H1 (cell line): ENCODE results near the gene ALPL. TPM values are rescaled to one million over a fixed set of nuclear protein-coding genes. Genes with fewer than 3 reads are reported as not detected.

Experiments used
- CTCF ChIA-PET: fragments of 300-600 bp; sonication (Branson Sonifier 250); formaldehyde crosslinking; loops from one replicate; lab custom pipeline; 2021; ENCODE audit not compliant: partially characterized antibody; lab: Charles Lee
- POLR2A ChIA-PET: fragments of 300-600 bp; sonication (Branson Sonifier 250); formaldehyde crosslinking; loops from one replicate; lab custom pipeline; 2021; ENCODE audit warnings: inconsistent platforms; ENCODE audit not compliant: partially characterized antibody; lab: Charles Lee
- DNase-seq, 2 experiments: peaks; one replicate each; pipeline versions ENCODE4 v3.0.0 to v3.0.0-alpha.2; 2010 to 2022; ENCODE audit warnings: low spot score in 2 of 2, low read depth in 1 of 2, mixed read lengths in 1 of 2
- FAIRE-seq: peaks from 2 replicates; lab custom pipeline; 2011; peaks lifted over from hg19 to GRCh38; lab: Jason Lieb, UNC
- H2AFZ ChIP-seq: 2 replicates; pipeline ENCODE4 v1.8.1; 2012; ENCODE audit warnings: low read length, inconsistent platforms
- H2AK5ac ChIP-seq: 2 replicates; pipeline ENCODE4 v1.6.1; 2013; ENCODE audit warnings: low read depth, low read length
- H2BK120ac ChIP-seq: replicated peaks from 2 replicates; pipeline ENCODE3; 2013; ENCODE audit warnings: low read depth, low read length, inconsistent platforms
- H2BK12ac ChIP-seq: 2 replicates; pipeline ENCODE4 v1.6.1; 2013; ENCODE audit warnings: low read depth, low read length
- H2BK15ac ChIP-seq: 2 replicates; pipeline ENCODE4 v1.6.1; 2013; ENCODE audit warnings: low read length
- H2BK20ac ChIP-seq: 2 replicates; pipeline ENCODE4 v1.6.1; 2013; ENCODE audit warnings: low read length
- H2BK5ac ChIP-seq: 2 replicates; pipeline ENCODE4 v1.6.1; 2013; ENCODE audit warnings: low read depth, low read length
- H3K14ac ChIP-seq: 2 replicates; pipeline ENCODE4 v1.6.1; 2013; ENCODE audit warnings: inconsistent platforms; ENCODE audit not compliant: insufficient read length
- H3K18ac ChIP-seq: 2 replicates; pipeline ENCODE4 v1.6.1; 2013; ENCODE audit warnings: low read length; ENCODE audit errors: extremely low read depth
- H3K23ac ChIP-seq: 2 replicates; pipeline ENCODE4 v1.6.1; 2013; ENCODE audit warnings: inconsistent platforms; ENCODE audit not compliant: insufficient read length
- H3K23me2 ChIP-seq: 2 replicates; pipeline ENCODE4 v1.6.1; 2013; ENCODE audit warnings: low read depth, low read length
- H3K27ac ChIP-seq: 2 replicates; pipeline ENCODE4 v1.6.1; 2011; ENCODE audit warnings: low read depth, low read length, inconsistent platforms
- H3K27me3 ChIP-seq, 4 experiments: replicated peaks in 1 of 4; 1 replicate in 1 of 4; 2 replicates in 3 of 4; pipeline versions ENCODE4 v1.6.1 to v1.8.1; 2011 to 2013; ENCODE audit warnings: low read length in 3 of 4, mild to moderate bottlenecking in 3 of 4, inconsistent platforms in 2 of 4, mixed read lengths in 2 of 4, moderate library complexity in 1 of 4; ENCODE audit not compliant: control insufficient read depth in 3 of 4, insufficient read depth in 3 of 4; ENCODE audit errors: extremely low read depth in 1 of 4
- H3K36me3 ChIP-seq, 4 experiments: 2 replicates each; pipeline versions ENCODE4 v1.6.1 to v1.8.1; 2011 to 2013; ENCODE audit warnings: mild to moderate bottlenecking in 4 of 4, low read length in 3 of 4, moderate library complexity in 2 of 4, control low read depth in 1 of 4, inconsistent platforms in 1 of 4; ENCODE audit not compliant: insufficient read depth in 4 of 4, control insufficient read depth in 2 of 4
- H3K4ac ChIP-seq: replicated peaks from 2 replicates; pipeline ENCODE3; 2013; ENCODE audit warnings: low read length, low read depth, mixed read lengths, inconsistent platforms; ENCODE audit not compliant: insufficient read length
- H3K4me1 ChIP-seq, 4 experiments: replicated peaks in 1 of 4; 1 replicate in 1 of 4; 2 replicates in 3 of 4; pipeline versions ENCODE4 v1.6.1 to v1.8.1; 2011 to 2013; ENCODE audit warnings: low read length in 3 of 4, inconsistent platforms in 2 of 4, mixed read lengths in 1 of 4; ENCODE audit not compliant: insufficient read depth in 4 of 4, control insufficient read depth in 3 of 4
- H3K4me2 ChIP-seq, 2 experiments: 2 replicates each; pipeline versions ENCODE4 v1.6.1 to v1.8.1; 2011 to 2013; ENCODE audit warnings: low read depth in 2 of 2, low read length in 2 of 2, control low read depth in 1 of 2, inconsistent platforms in 1 of 2, mild to moderate bottlenecking in 1 of 2; ENCODE audit not compliant: insufficient read depth in 1 of 2
- H3K4me3 ChIP-seq, 4 experiments: fragments of 200-600, 300-600 bp in 1 of 4; sonication (generic), shearing (Covaris generic), sonication (Bioruptor Twin) in 1 of 4; 2 replicates each; pipeline versions ENCODE4 v1.5.1 to v1.8.1; 2011 to 2016; ENCODE audit warnings: low read length in 4 of 4, low read depth in 3 of 4, control low read depth in 2 of 4, inconsistent platforms in 2 of 4, mild to moderate bottlenecking in 2 of 4, mixed read lengths in 1 of 4, moderate library complexity in 1 of 4; ENCODE audit not compliant: insufficient read depth in 2 of 4; ENCODE audit errors: extremely low read depth in 1 of 4
- H3K56ac ChIP-seq: replicated peaks from 2 replicates; pipeline ENCODE3; 2013; ENCODE audit warnings: low read depth, mild to moderate bottlenecking, mixed read lengths, low read length, inconsistent platforms; ENCODE audit not compliant: insufficient read length
- H3K79me1 ChIP-seq: 2 replicates; pipeline ENCODE4 v1.6.1; 2013; ENCODE audit warnings: low read depth, low read length, control low read depth
- H3K79me2 ChIP-seq, 2 experiments: 2 replicates each; pipeline versions ENCODE4 v1.6.1 to v1.8.1; 2012 to 2013; ENCODE audit warnings: low read length in 2 of 2, mild to moderate bottlenecking in 2 of 2, inconsistent platforms in 1 of 2; ENCODE audit not compliant: insufficient read depth in 2 of 2, control insufficient read depth in 1 of 2
- H3K9ac ChIP-seq, 4 experiments: replicated peaks in 1 of 4; 1 replicate in 1 of 4; 2 replicates in 3 of 4; pipeline versions ENCODE4 v1.6.1 to v1.8.1; 2011 to 2013; ENCODE audit warnings: low read depth in 3 of 4, low read length in 3 of 4, control low read depth in 2 of 4, mild to moderate bottlenecking in 2 of 4, moderate library complexity in 2 of 4, inconsistent platforms in 1 of 4; ENCODE audit errors: extremely low read depth in 1 of 4
- H3K9me3 ChIP-seq, 2 experiments: 2 replicates each; pipeline versions ENCODE4 v1.6.1 to v1.8.1; 2012 to 2013; ENCODE audit warnings: mild to moderate bottlenecking in 2 of 2, moderate library complexity in 2 of 2, control low read depth in 1 of 2, inconsistent platforms in 1 of 2, low read depth in 1 of 2, low read length in 1 of 2, mixed read lengths in 1 of 2; ENCODE audit not compliant: insufficient read depth in 2 of 2
- H4K20me1 ChIP-seq, 2 experiments: replicated peaks in 1 of 2; 2 replicates each; pipeline versions ENCODE3 to v1.8.1; 2011 to 2013; ENCODE audit warnings: inconsistent platforms in 2 of 2, low read length in 2 of 2, mild to moderate bottlenecking in 1 of 2; ENCODE audit not compliant: insufficient read depth in 2 of 2, control insufficient read depth in 1 of 2
- H4K5ac ChIP-seq: 2 replicates; pipeline ENCODE4 v1.6.1; 2013; ENCODE audit warnings: low read length, low read depth, mixed read lengths, inconsistent platforms; ENCODE audit not compliant: insufficient read length
- H4K8ac ChIP-seq: 2 replicates; pipeline ENCODE4 v1.8.0; 2013; ENCODE audit warnings: mild to moderate bottlenecking, moderate library complexity, low read length, inconsistent platforms; ENCODE audit not compliant: insufficient read depth; ENCODE audit errors: extremely low read depth
- H4K91ac ChIP-seq: replicated peaks from 2 replicates; pipeline ENCODE3; 2013; ENCODE audit warnings: low read length, mixed read lengths, inconsistent platforms; ENCODE audit not compliant: insufficient read length
- BACH1 ChIP-seq: IDR thresholded peaks from 2 replicates; pipeline ENCODE4 v1.6.1; 2012; ENCODE audit warnings: low read length, improper control_type of control experiment
- EP300 ChIP-seq, 2 experiments: IDR thresholded peaks; 1 replicate in 1 of 2; 2 replicates in 1 of 2; pipeline ENCODE4 v1.6.1; 2011 to 2012; ENCODE audit warnings: low read depth in 2 of 2, low read length in 2 of 2, mild to moderate bottlenecking in 2 of 2, borderline replicate concordance in 1 of 2, inconsistent platforms in 1 of 2, moderate library complexity in 1 of 2
- HDAC2 ChIP-seq, 2 experiments: fragments of 300-600 bp in 1 of 2; sonication (generic) in 1 of 2; IDR thresholded peaks; 2 replicates each; pipeline ENCODE4 v1.6.1; 2011 to 2012; ENCODE audit warnings: low read depth in 2 of 2, low read length in 2 of 2, mild to moderate bottlenecking in 2 of 2, moderate library complexity in 2 of 2, borderline replicate concordance in 1 of 2, inconsistent platforms in 1 of 2
- KDM4A ChIP-seq: IDR thresholded peaks from one replicate; pipeline ENCODE4 v1.7.1; 2012; ENCODE audit warnings: low read depth, mild to moderate bottlenecking, moderate library complexity, low read length, inconsistent platforms; ENCODE audit not compliant: severe bottlenecking
- NRF1 ChIP-seq: IDR thresholded peaks from 2 replicates; pipeline ENCODE4 v1.6.1; 2011; ENCODE audit warnings: mild to moderate bottlenecking, low read depth, low read length, improper control_type of control experiment
- PHF8 ChIP-seq: fragments of 200-600 bp; sonication (generic); conservative IDR thresholded peaks from 2 replicates; pipeline ENCODE4 v1.7.1; 2012; ENCODE audit warnings: low read depth, mild to moderate bottlenecking, inconsistent platforms, low read length, moderate library complexity
- RNF2 ChIP-seq: fragments of 200-900, 300-1000 bp; sonication (generic); IDR thresholded peaks from 2 replicates; pipeline ENCODE4 v1.7.1; 2016; ENCODE audit warnings: borderline replicate concordance, low read depth, mild to moderate bottlenecking, antibody characterized with exemption, low read length; ENCODE audit not compliant: poor library complexity, severe bottlenecking; ENCODE audit errors: missing control alignments
- SAP30 ChIP-seq: fragments of 300-600 bp; sonication (generic); IDR thresholded peaks from 2 replicates; pipeline ENCODE4 v1.7.1; 2012; ENCODE audit warnings: low read length, moderate library complexity, mild to moderate bottlenecking, inconsistent platforms; ENCODE audit not compliant: insufficient read depth, insufficient replicate concordance
- SP4 ChIP-seq: IDR thresholded peaks from 2 replicates; pipeline ENCODE4 v1.6.1; 2012; ENCODE audit warnings: low read length, inconsistent platforms
- TAF7 ChIP-seq: optimal IDR thresholded peaks from 2 replicates; pipeline ENCODE3; 2011; ENCODE audit warnings: low read depth, mild to moderate bottlenecking, inconsistent platforms, low read length, moderate library complexity, borderline replicate concordance
- TBP ChIP-seq: IDR thresholded peaks from 2 replicates; pipeline ENCODE4 v1.6.1; 2011; ENCODE audit warnings: low read depth, low read length, improper control_type of control experiment
- WGBS, 2 experiments: shearing (Covaris generic) in 1 of 2; methylation state at CpG; one replicate each; pipeline versions ENCODE4 v1.1.6 to v1.1.7; 2013 to 2015; ENCODE audit warnings: low lambda C conversion rate in 2 of 2, mixed read lengths in 2 of 2, inconsistent platforms in 1 of 2, low coverage in 1 of 2, missing lambda C conversion rate in 1 of 2; ENCODE audit not compliant: insufficient replicate concordance in 2 of 2, insufficient coverage in 1 of 2, insufficient read length in 1 of 2; ENCODE audit errors: extremely low coverage in 1 of 2, missing lambda C conversion rate in 1 of 2; 5-methylcytosine and 5-hydroxymethylcytosine counted together
- polyA plus RNA-seq, 7 experiments: library from polyadenylated mRNA; depleted of rRNA in 3 of 7; stranded (reverse) in 5 of 7; unstranded in 2 of 7; fragments of >200 nt in 5 of 7; fragments of 200-250 nt in 2 of 7; gene quantifications; 1 replicate in 5 of 7; 2 replicates in 1 of 7; 4 replicates in 1 of 7; pipeline versions ENCODE4 v1.2.1 to v1.2.3, GENCODE V29; 2011 to 2013; ENCODE audit warnings: missing spikeins in 2 of 7, mixed read lengths in 2 of 7
- total RNA-seq: library from RNA; stranded (reverse); fragmentation: NEBNext Ultra II Directional; extraction: Animal tissue kit (Norgen Biotek cat#: 25700); gene quantifications from 2 replicates; pipeline ENCODE4 v1.2.1, GENCODE V29; 2021
- TF ChIP-seq, protein P1 (sequence below): IDR thresholded peaks from 2 replicates; pipeline ENCODE4 v1.6.1; 2012; ENCODE audit warnings: inconsistent platforms

The ALPL gene
- total and polyA plus RNA-seq, 2 of the 8 experiments (the other 6 are each of a cell fraction or from before 2014, with no cell fraction given) = 175 to 362 TPM

DNA sequence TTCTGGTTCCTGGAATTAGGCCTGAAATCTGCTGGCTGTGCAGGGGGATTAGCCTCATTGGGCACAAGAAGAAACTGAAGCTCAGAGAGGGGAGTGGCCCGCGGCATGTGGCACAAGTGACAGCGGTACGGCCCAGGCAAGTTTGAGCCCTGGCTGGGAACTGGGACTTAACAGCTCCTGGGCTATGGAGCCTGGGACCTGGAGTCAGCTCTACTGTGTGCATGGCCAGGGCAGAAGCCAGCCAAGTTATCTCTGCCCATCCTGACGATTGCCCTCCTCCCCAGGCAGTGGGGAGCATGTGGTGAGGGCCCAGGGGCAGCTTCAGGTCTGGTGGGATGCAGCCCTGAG lies 61.3 kb downstream of the ALPL start:
- no peak overlapping the region for H2BK5ac ChIP-seq
- no peaks in the 10 kb centered on the region; the same call in 1 of the 2 replicates for H3K23me2 ChIP-seq
- peaks cover 2 to 7% (median 4%) of the 10 kb centered on the region in 4 experiments; a peak in 6 of 7 replicates for H3K4me1 ChIP-seq
- no peak overlapping the region for H2BK120ac ChIP-seq
- DNase-seq = no peak
- H3K27ac ChIP-seq = no peak overlapping the region
- H4K5ac ChIP-seq = no peak overlapping the region
- H3K4me3 ChIP-seq = no peak overlapping the region
- POLR2A ChIA-PET = interaction anchor here (1.4 kb wide), 1 partner anchor 24 kb away, joined by 3 read pairs; no protein-coding TSS in a partner anchor
- no peak overlapping the region for H4K8ac ChIP-seq
- CTCF ChIA-PET = interaction anchor here (0.6 to 2.8 kb wide), 12 partner anchors 10 to 1968 kb away, joined by 3 to 12 read pairs (median 3); partner anchors contain the start of gene ALPL
- no peak overlapping the region for H3K18ac ChIP-seq
- H2BK12ac ChIP-seq = no peak overlapping the region
- no peaks in the 10 kb centered on the region for H3K9me3 ChIP-seq
- no peaks in the 10 kb centered on the region for H3K79me2 ChIP-seq
- no peak overlapping the region for H2BK20ac ChIP-seq
- no peaks in the 10 kb centered on the region for H3K79me1 ChIP-seq
- no peak overlapping the region for H2AK5ac ChIP-seq
- H3K14ac ChIP-seq = no peak overlapping the region
- H3K36me3 ChIP-seq = peaks cover 0 to 13% (median 2%) of the 10 kb centered on the region in 4 experiments; a peak in 5 of 8 replicates
- H3K4ac ChIP-seq = no peak overlapping the region
- H3K4me2 ChIP-seq = no peak overlapping the region
- no peak overlapping the region for H2AFZ ChIP-seq
- no peak overlapping the region for H3K56ac ChIP-seq
- no peak overlapping the region for H2BK15ac ChIP-seq
- H4K91ac ChIP-seq = no peak overlapping the region
- no peak for FAIRE-seq
- H3K23ac ChIP-seq = no peak overlapping the region
- no peak overlapping the region for H3K9ac ChIP-seq
- H4K20me1 ChIP-seq = peaks cover 2 to 9% of the 10 kb centered on the region in 2 experiments
- no peaks in the 10 kb centered on the region; a peak in 1 of 7 replicates for H3K27me3 ChIP-seq
- 90% methylated on average over 5 of the region's 5 CpGs; no CpG with 5 or more reads in 1 of the 2 experiments for WGBS, 2 experiments
- TF ChIP-seq TAF7 (no peak), TBP (no peak), SAP30 (no peak), RNF2 (no peak), KDM4A (no peak), NRF1 (no peak), BACH1 (no peak), SP4 (no peak), EP300 (IDR thresholded peaks at IDR 0.05; ENCODE audit: borderline replicate concordance in 1 of 2, low read depth in 2 of 2, low read length in 2 of 2) (no peak), HDAC2 (IDR thresholded peaks at IDR 0.05; ENCODE audit: borderline replicate concordance in 1 of 2, low read depth in 2 of 2, low read length in 2 of 2) (no peak), PHF8 (no peak)
- TF ChIP-seq, protein P1, sequence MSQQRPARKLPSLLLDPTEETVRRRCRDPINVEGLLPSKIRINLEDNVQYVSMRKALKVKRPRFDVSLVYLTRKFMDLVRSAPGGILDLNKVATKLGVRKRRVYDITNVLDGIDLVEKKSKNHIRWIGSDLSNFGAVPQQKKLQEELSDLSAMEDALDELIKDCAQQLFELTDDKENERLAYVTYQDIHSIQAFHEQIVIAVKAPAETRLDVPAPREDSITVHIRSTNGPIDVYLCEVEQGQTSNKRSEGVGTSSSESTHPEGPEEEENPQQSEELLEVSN = no peak
